LNCAP (cell line): Measurements from ENCODE around the gene NR2C2.

Source experiments
- CTCF ChIP-seq: fragments of 450-650 bp; IDR thresholded peaks from 2 replicates; pipeline ENCODE4 v1.5.1; 2017; ENCODE audit warnings: mild to moderate bottlenecking

Gene NR2C2

GRCh38 chr3:15086263-15086662 lies 138.9 kb downstream of the NR2C2 start:
- TF ChIP-seq CTCF = no peak

- no peak for TF ChIP-seq CTCF
Measured at GRCh38 chr3:15086699-15087098, 139.3 kb downstream of the NR2C2 start.

- TF ChIP-seq CTCF = no peak
Measured at GRCh38 chr3:15089201-15089600, 141.8 kb downstream of the NR2C2 start.

GRCh38 chr3:15091575-15091974 lies 144.2 kb downstream of the NR2C2 start:
- no peak for TF ChIP-seq CTCF

GRCh38 chr3:15092686-15093085 lies 145.3 kb downstream of the NR2C2 start:
- no peak for TF ChIP-seq CTCF

- no peak for TF ChIP-seq CTCF
Measured at GRCh38 chr3:15094187-15094875, 146.9 kb downstream of the NR2C2 start.

GRCh38 chr3:15096046-15096445 lies 148.7 kb downstream of the NR2C2 start:
- no peak for TF ChIP-seq CTCF

- no peak for TF ChIP-seq CTCF
Measured at GRCh38 chr3:15097891-15098290, 150.5 kb downstream of the NR2C2 start.
